GM12873 (cell line): ENCODE results near the gene SDK1.

Experiments used
- TF ChIP-seq, protein P1 (sequence below): IDR thresholded peaks from 2 replicates; pipeline ENCODE4 v1.5.1; 2012; ENCODE audit warnings: low read depth, mild to moderate bottlenecking, moderate library complexity, low read length, control low read depth; ENCODE audit not compliant: insufficient read depth; ENCODE audit errors: missing control alignments

Gene SDK1

DNA sequence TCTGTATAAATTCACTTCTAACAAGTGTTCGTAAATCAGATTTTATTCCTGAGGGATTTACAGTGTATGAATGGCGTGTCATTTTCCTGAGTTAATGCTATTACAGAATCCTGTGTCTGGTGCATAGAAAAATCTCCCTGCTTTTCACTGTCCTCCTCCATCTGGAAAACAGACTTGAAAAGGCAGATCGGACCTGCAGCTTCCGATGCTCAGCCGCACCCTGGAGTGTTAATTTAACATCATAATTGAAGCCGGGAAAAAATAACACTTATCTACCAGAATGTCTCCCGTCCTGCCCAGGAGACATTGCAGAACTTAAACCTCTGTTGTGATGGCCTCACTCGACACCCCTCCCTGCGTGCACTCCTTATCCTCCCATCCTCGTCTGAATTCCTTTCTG lies 939.0 kb downstream of the SDK1 start:
- TF ChIP-seq, protein P1, sequence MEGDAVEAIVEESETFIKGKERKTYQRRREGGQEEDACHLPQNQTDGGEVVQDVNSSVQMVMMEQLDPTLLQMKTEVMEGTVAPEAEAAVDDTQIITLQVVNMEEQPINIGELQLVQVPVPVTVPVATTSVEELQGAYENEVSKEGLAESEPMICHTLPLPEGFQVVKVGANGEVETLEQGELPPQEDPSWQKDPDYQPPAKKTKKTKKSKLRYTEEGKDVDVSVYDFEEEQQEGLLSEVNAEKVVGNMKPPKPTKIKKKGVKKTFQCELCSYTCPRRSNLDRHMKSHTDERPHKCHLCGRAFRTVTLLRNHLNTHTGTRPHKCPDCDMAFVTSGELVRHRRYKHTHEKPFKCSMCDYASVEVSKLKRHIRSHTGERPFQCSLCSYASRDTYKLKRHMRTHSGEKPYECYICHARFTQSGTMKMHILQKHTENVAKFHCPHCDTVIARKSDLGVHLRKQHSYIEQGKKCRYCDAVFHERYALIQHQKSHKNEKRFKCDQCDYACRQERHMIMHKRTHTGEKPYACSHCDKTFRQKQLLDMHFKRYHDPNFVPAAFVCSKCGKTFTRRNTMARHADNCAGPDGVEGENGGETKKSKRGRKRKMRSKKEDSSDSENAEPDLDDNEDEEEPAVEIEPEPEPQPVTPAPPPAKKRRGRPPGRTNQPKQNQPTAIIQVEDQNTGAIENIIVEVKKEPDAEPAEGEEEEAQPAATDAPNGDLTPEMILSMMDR, result no peak

DNA sequence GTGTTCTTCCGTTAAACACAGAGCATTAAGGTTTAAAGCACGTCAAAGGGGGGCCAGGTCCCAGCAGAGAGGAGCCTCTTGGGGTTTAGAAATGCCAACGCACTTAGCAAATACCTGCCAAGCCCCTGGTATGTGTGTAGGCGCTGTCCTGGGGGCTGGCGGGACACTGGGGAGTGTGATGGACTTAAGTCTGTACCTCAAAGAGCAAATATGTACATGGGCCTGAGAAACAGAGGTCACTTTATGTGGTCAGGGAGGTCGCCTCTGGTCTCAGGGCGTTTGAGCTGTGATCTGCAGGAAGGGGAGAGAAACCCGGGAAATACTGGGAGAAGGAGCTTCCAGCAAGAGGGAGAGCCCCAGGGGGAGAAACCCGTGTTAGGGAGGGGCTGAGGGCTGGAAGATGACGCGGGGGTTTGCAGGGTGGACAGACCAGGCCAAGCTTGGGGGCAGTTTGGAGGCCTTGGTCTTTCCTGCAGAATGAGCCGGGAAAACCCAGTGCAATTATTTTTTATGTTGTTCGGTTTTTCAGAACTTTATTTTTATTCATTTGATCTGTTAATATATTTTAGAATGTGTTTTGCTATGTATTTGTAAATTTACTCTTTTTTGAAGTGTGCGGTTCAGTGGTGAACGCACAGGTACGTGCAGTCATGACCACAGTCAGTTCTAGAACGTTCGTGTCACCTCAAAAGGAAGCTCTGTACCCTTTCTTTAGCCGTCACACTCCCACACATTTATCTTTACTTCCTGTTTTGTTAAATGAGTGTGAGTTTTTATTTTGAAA lies 939.7 kb downstream of the SDK1 start:
- TF ChIP-seq, protein P1, result no peak

DNA sequence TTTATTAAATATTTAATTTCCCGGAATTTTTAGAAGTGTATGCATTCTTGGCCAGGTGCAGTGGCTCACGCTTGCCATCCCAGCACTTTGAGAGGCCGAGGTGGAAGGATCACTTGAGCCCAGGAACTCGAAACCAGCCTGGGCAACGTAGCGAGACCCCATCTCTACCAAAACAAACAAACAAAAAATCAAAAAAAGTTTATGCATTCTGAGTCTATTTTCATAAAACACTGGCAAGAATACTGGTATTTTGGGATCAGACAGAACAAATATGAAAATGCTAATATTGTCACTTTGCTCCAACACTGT lies 940.2 kb downstream of the SDK1 start:
- TF ChIP-seq, protein P1, result no peak

GRCh38 chr7:4241791-4242190 lies 940.7 kb downstream of the SDK1 start:
- TF ChIP-seq, protein P1, result no peak

DNA sequence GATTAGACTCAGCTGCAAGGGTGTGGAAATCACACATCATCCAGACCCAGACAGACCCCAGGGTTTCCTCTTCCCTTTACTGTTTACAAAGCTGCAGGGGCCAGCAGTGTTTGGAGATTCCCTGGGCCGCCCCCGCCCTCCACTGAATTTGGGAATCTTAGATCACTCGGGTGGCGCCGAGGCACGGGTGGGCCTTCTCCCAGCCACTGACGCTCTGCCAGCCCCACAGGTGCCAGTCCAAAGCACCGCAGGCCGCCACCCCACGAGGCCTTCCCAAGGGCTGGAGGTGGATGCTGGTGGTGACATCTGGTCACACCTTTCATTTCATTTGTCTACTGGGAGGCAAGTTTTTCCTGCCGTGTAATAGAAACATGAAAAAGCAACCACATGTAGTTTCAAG lies 941.7 kb downstream of the SDK1 start:
- TF ChIP-seq, protein P1, result no peak

GRCh38 chr7:4244041-4244440 lies 943.0 kb downstream of the SDK1 start:
- TF ChIP-seq, protein P1, result no peak

GRCh38 chr7:4244635-4245034 lies 943.6 kb downstream of the SDK1 start:
- TF ChIP-seq, protein P1, result no peak
